GM21390 (cell line): ENCODE measurements around the gene MPV17L.
"Not testable (repeated sequence)": the region's sequence is repeated elsewhere in the genome, so short reads cannot be mapped to it uniquely, and the experiment has no call there.

Experiments used
- ATAC-seq: cut with Tn5 transposase; IDR thresholded peaks from one replicate; pipeline ENCODE4 v1.9.1; 2021; ENCODE audit not compliant: unreplicated experiment

MPV17L gene

GRCh38 chr16:15395631-15396508 lies at the start of gene MPV17L:
Gene MPV17L, plus strand, starts transcription at chr16:15395754. Its CDS starts 144 bp downstream, at chr16:15395898.
- not testable (repeated sequence) for ATAC-seq

DNA sequence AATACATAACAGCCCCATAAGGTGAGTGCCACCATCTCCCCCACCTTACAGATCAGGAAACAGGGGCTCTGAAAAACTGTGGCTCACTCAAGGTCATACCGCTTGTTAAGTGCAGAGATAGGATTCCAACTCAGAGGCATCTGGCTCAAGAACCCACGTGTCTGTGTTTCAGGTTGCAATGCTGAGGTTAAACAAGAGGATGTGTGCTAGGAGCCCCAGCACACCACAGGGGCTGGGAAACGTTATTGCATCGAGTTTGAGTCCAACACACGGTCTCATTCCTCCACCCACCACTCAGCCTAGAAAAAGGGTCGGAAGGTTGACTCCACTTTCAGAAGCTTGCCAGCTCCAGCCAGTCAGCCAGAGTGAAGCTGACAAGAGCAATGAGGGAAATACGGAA lies 46.8 kb upstream of the MPV17L start:
- not testable (repeated sequence) for ATAC-seq

- ATAC-seq, result not testable (repeated sequence)
These were observed 44.3 kb upstream of the MPV17L start for GRCh38 chr16:15351251-15351650.

GRCh38 chr16:15351745-15352144 lies 43.8 kb upstream of the MPV17L start:
- not testable (repeated sequence) for ATAC-seq

DNA sequence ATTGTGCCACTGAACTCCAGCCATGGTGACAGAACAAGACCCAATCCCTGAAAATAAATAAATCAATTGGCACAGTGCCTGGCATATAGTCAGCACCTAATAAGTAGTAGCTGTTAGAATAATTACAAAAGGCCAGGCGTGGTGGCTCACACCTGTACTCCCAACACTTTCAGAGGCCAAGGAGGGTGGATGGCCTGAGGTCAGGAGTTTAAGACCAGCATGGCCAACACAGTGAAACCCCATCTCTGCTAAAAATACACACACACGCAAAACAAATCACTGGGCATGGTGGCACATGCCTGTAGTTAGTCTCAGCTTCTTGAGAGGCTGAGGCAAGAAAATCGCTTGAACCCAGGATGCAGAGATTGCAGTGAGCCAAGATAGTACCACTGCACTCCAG lies 42.7 kb upstream of the MPV17L start:
- ATAC-seq, result not testable (repeated sequence)

DNA sequence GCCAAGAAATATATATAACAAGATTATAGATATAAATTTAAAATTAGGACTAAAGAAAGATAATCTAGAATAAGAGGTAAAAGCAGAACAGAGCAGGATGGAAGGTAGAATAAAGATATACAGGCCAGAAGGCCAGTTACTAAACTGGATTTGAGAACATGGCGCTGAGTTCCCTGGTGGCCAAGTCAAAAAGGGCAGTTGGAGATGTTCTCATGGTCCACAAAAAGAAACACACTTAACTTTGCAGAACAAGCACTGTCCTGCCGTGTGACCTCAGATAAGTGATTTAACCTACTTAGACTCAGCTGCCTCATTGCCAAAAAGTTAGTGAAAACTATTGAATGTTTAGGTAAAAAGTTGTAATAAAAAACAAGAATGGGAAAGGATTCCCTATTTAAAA lies 40.7 kb upstream of the MPV17L start:
- ATAC-seq, result not testable (repeated sequence)

GRCh38 chr16:15357495-15357894 lies 38.1 kb upstream of the MPV17L start:
- ATAC-seq, result not testable (repeated sequence)

- ATAC-seq, result not testable (repeated sequence)
These were observed 17.4 kb upstream of the MPV17L start, which contains the start of gene NPIPA5 for GRCh38 chr16:15378194-15378593. Gene NPIPA5, minus strand, starts transcription at chr16:15378294. Its CDS starts 0 bp downstream, at chr16:15378294.

DNA sequence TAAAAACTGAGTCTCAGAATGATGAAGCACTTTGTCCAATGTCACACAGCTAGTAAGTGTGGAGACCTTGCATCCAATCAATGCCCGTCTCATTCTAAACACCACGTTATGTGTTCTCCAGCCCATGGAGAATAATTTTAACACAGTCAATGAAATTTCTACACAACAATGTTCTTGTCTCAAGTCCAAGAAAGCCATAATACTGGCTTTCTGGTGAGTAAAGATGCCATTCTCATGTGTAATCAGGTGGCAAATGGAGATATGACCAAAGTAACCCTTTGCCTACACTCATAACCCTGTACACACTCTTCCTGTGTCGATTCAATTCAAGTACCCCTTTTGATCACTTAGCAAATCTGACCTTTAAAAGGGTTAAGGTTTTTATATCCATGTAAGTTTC lies 12.7 kb upstream of the MPV17L start:
- not testable (repeated sequence) for ATAC-seq

- ATAC-seq, result not testable (repeated sequence)
These were observed 7.5 kb upstream of the MPV17L start for GRCh38 chr16:15388060-15388459.

GRCh38 chr16:15389916-15390315 lies 5.6 kb upstream of the MPV17L start:
- ATAC-seq, result not testable (repeated sequence)

DNA sequence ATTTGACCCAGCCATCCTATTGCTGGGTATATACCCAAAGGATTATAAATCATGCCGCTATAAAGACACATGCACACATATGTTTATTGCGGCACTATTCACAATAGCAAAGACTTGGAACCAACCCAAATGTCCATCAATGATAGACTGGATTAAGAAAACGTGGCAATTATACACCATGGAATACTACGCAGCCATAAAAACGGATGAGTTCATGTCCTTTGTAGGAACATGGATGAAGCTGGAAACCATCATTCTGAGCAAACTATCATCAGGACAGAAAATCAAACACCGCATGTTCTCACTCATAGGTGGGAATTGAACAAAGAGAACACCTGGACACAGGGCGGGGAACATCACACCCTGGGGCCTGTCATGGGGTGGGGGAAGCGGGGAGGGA lies 2.5 kb upstream of the MPV17L start:
- ATAC-seq, result not testable (repeated sequence)

- not testable (repeated sequence) for ATAC-seq
These were observed 915 bp downstream of the MPV17L start for GRCh38 chr16:15396509-15396829.

DNA sequence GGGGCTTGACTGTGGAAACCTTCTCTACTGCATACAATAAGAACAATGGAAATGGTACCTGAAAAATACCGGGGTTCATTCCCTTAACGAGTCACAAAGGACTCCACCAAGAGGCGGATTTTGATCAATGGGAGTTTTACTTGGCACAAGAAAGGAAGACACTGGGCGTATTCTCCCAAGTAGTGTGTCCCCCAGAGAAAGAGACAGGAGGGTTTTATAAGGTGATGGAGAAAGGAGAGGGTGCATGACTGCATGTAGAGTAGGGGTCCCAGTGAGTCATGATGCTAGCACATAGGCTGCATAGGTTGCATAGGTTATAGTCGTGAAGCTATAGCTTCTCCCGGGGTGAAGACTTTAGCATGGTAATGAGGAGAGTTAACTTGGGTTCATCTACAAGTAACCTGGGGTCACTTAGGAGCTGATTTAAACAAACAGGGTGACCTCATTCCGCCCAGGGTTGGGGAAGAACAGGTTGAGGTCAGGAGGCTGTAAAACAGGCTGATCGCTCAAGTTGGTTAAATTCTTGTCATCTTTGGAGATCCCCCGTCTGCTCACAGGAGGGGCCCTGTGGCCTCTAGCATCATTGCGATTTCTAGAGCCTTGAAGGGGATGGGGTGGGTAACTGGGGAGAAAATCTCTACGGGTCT lies 1.5 kb downstream of the MPV17L start:
- no peak for ATAC-seq

- no peak for ATAC-seq
These were observed 3.2 kb downstream of the MPV17L start for GRCh38 chr16:15398618-15399316.

GRCh38 chr16:15399317-15399716 lies 3.8 kb downstream of the MPV17L start:
- ATAC-seq, result no peak

GRCh38 chr16:15400314-15400713 lies 4.8 kb downstream of the MPV17L start:
- not testable (repeated sequence) for ATAC-seq

GRCh38 chr16:15401972-15402371 lies 6.4 kb downstream of the MPV17L start:
- no peak for ATAC-seq

- no peak for ATAC-seq
These were observed 7.9 kb downstream of the MPV17L start for GRCh38 chr16:15403392-15403995.

- not testable (repeated sequence) for ATAC-seq
These were observed 8.5 kb downstream of the MPV17L start for GRCh38 chr16:15404091-15404490.

- ATAC-seq, result no peak
These were observed 9.2 kb downstream of the MPV17L start for GRCh38 chr16:15404792-15405191.
